IMR-90 (cell line): Measurements from ENCODE around the gene AIP.

ENCODE experiments used
- BHLHE40 ChIP-seq: fragments of 150-350 bp; IDR thresholded peaks from 2 replicates; pipeline ENCODE4 v1.6.1; 2016; ENCODE audit warnings: mild to moderate bottlenecking, low read depth, low read length
- CEBPB ChIP-seq: IDR thresholded peaks from 2 replicates; pipeline ENCODE4 v1.6.1; 2012; ENCODE audit warnings: low read depth, low read length, improper control_type of control experiment
- FOS ChIP-seq: fragments of 150-350 bp; IDR thresholded peaks from 2 replicates; pipeline ENCODE4 v1.6.1; 2016; ENCODE audit warnings: low read depth, low read length
- MAZ ChIP-seq: IDR thresholded peaks from 2 replicates; pipeline ENCODE4 v1.6.1; 2012; ENCODE audit warnings: low read depth, mild to moderate bottlenecking, low read length, improper control_type of control experiment, moderate library complexity, borderline replicate concordance
- NFE2L2 ChIP-seq: fragments of 150-350 bp; IDR thresholded peaks from 2 replicates; pipeline ENCODE4 v1.6.1; 2016; ENCODE audit warnings: low read depth, mild to moderate bottlenecking, low read length
- POLR2A ChIP-seq: IDR thresholded peaks from 2 replicates; pipeline ENCODE4 v1.6.1; 2012; ENCODE audit warnings: mild to moderate bottlenecking, low read depth, low read length
- RAD21 ChIP-seq: IDR thresholded peaks from 2 replicates; pipeline ENCODE4 v1.6.1; 2012; ENCODE audit warnings: low read length, improper control_type of control experiment
- RCOR1 ChIP-seq: IDR thresholded peaks from 2 replicates; pipeline ENCODE4 v1.6.1; 2012; ENCODE audit warnings: mild to moderate bottlenecking, low read length, improper control_type of control experiment; ENCODE audit not compliant: insufficient replicate concordance
- TF ChIP-seq, protein P1 (sequence below): conservative IDR thresholded peaks from 2 replicates; pipeline ENCODE4 v1.5.1; 2012; ENCODE audit warnings: mild to moderate bottlenecking, low read depth, low read length, improper control_type of control experiment
- TF ChIP-seq, protein P2 (sequence below): fragments of 150-350 bp; IDR thresholded peaks from 2 replicates; pipeline ENCODE4 v1.6.1; 2017; ENCODE audit warnings: mild to moderate bottlenecking, antibody characterized with exemption, low read length, low read depth
- TF ChIP-seq, protein P3 (sequence below): fragments of 150-350 bp; IDR thresholded peaks from 2 replicates; pipeline ENCODE4 v1.6.1; 2016; ENCODE audit warnings: low read depth, mild to moderate bottlenecking, low read length, moderate library complexity, borderline replicate concordance

DNA sequence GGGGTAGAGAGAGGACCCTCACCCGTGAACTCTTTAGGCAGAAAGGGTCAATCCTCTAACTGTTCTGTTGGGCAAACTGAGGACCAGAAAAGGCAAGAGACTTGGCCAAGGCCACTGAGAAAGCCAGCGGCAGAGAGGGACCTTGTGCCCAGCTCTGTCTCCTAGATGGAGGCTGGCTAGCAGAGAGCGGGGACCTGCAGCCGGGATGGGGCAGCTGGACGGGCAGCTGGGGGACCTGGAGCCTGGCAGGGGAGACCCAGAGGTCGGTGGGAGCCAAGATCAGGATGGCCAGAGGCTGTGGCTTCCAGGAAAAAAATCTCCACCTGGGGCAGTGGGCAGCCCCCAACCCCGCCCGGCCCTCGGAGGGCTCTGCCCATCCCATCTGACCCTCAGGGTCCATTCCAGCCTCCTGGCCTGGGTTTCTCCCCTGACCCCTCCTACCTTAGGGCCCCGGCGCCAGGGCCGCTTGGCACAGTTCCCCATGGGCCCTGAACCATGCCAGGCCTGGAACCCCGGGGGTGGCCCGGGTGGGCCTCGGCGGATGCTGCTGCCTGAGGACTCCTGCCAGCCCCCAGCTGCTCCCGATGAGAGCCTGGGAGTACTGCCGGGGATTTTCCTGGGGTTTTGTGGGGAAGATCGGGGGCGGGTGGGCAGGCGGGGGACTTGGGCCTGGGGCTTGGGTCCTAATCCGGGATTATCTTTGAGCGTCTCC is 40.2 kb downstream of the AIP start, which contains the start of gene CABP2:
- TF ChIP-seq, protein P1, sequence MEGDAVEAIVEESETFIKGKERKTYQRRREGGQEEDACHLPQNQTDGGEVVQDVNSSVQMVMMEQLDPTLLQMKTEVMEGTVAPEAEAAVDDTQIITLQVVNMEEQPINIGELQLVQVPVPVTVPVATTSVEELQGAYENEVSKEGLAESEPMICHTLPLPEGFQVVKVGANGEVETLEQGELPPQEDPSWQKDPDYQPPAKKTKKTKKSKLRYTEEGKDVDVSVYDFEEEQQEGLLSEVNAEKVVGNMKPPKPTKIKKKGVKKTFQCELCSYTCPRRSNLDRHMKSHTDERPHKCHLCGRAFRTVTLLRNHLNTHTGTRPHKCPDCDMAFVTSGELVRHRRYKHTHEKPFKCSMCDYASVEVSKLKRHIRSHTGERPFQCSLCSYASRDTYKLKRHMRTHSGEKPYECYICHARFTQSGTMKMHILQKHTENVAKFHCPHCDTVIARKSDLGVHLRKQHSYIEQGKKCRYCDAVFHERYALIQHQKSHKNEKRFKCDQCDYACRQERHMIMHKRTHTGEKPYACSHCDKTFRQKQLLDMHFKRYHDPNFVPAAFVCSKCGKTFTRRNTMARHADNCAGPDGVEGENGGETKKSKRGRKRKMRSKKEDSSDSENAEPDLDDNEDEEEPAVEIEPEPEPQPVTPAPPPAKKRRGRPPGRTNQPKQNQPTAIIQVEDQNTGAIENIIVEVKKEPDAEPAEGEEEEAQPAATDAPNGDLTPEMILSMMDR = no peak
- TF ChIP-seq NFE2L2 (no peak), POLR2A (no peak), RCOR1 (no peak), BHLHE40 (no peak), CEBPB (no peak), MAZ (no peak), RAD21 (no peak), FOS (no peak)
- TF ChIP-seq, protein P2, sequence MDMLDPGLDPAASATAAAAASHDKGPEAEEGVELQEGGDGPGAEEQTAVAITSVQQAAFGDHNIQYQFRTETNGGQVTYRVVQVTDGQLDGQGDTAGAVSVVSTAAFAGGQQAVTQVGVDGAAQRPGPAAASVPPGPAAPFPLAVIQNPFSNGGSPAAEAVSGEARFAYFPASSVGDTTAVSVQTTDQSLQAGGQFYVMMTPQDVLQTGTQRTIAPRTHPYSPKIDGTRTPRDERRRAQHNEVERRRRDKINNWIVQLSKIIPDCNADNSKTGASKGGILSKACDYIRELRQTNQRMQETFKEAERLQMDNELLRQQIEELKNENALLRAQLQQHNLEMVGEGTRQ = no peak
- TF ChIP-seq, protein P3, sequence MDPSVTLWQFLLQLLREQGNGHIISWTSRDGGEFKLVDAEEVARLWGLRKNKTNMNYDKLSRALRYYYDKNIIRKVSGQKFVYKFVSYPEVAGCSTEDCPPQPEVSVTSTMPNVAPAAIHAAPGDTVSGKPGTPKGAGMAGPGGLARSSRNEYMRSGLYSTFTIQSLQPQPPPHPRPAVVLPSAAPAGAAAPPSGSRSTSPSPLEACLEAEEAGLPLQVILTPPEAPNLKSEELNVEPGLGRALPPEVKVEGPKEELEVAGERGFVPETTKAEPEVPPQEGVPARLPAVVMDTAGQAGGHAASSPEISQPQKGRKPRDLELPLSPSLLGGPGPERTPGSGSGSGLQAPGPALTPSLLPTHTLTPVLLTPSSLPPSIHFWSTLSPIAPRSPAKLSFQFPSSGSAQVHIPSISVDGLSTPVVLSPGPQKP = no peak
